ENCODE data around the gene FRS3. TPM values are rescaled to one million over a fixed set of nuclear protein-coding genes. Genes with fewer than 3 reads are reported as not detected.

Gene FRS3
- total and polyA plus RNA-seq, 9 of the 15 experiments (the other 6 are each of a cell fraction or from before 2014, with no cell fraction given): 0.03 to 3.7 (median 1.6) TPM

GRCh38 chr6:41768545-41769308 lies 11.0 kb downstream of the FRS3 start (continued):
- peak in 1 of 3 experiments; percentile 43 for TF ChIP-seq YY1 (IDR thresholded peaks at IDR 0.05; ENCODE audit: borderline replicate concordance in 1 of 3, control insufficient read depth in 1 of 3, extremely low read depth in 1 of 3, insufficient read depth in 3 of 3, insufficient read length in 1 of 3, insufficient replicate concordance in 2 of 3, low read depth in 1 of 3, low read length in 2 of 3)
- no peak for TF ChIP-seq ZNF23 (CRISPR knock-in tag; IDR thresholded peaks at IDR 0.05)
- 0 out of 4 replicates have a peak, but pooled peaks of 1 of the 2 experiments have one; percentile 7 for TF ChIP-seq MLLT1 (IDR thresholded peaks at IDR 0.05)
- TF ChIP-seq CTBP1 (IDR thresholded peaks at IDR 0.05; ENCODE audit: borderline replicate concordance): peak; percentile 63
- peak; percentile 31; the same call in 1 of the 2 replicates for TF ChIP-seq ZBTB7A (IDR thresholded peaks at IDR 0.05; ENCODE audit: borderline replicate concordance, control insufficient read depth, low read depth, low read length)
- TF ChIP-seq ETV1 (tag; conservative IDR thresholded peaks at IDR 0.05; ENCODE audit: low read depth): no peak
- TF ChIP-seq CXXC5 (CRISPR knock-in tag; IDR thresholded peaks at IDR 0.05): no peak
- no peak for TF ChIP-seq RBM34 (IDR thresholded peaks at IDR 0.05; ENCODE audit: borderline replicate concordance, insufficient read depth, low read length)
- TF ChIP-seq ARID1B (IDR thresholded peaks at IDR 0.05): peak; percentile 48
- peak; percentile 53 for TF ChIP-seq SOX6 (IDR thresholded peaks at IDR 0.05)
- TF ChIP-seq ZNF592 (IDR thresholded peaks at IDR 0.05): no peak
- peak; percentile 28 for TF ChIP-seq ZFP36 (IDR thresholded peaks at IDR 0.05; ENCODE audit: low read depth, low read length, partially characterized antibody)
- no peak for TF ChIP-seq RB1 (IDR thresholded peaks at IDR 0.05; ENCODE audit: low read depth)
- TF ChIP-seq MAFF (IDR thresholded peaks at IDR 0.05; ENCODE audit: low read length): 0 out of 2 replicates have a peak, but pooled peaks have one; percentile 5
- peak; percentile 49 for TF ChIP-seq C11orf30 (IDR thresholded peaks at IDR 0.05; ENCODE audit: low read depth)
- TF ChIP-seq COPS2 (conservative IDR thresholded peaks at IDR 0.05): no peak
- peak; percentile 46 for TF ChIP-seq TCF3 (CRISPR knock-in tag; IDR thresholded peaks at IDR 0.05)
- peak; percentile 32; the same call in 1 of the 2 replicates for TF ChIP-seq CBFA2T3 (IDR thresholded peaks at IDR 0.05)
- TF ChIP-seq TAL1 (IDR thresholded peaks at IDR 0.05): peak; percentile 27; the same call in 1 of the 2 replicates
- peak; percentile 46 for TF ChIP-seq ZNF263 (CRISPR knock-in tag; IDR thresholded peaks at IDR 0.05; ENCODE audit: borderline replicate concordance)
- 0 out of 2 replicates have a peak, but pooled peaks have one; percentile 27 for TF ChIP-seq GATA2 (CRISPR knock-in tag; IDR thresholded peaks at IDR 0.05)

All from K562 (cell line).